HepG2 (cell line): ENCODE data around the gene SULT2B1. TPM values are rescaled to one million over a fixed set of nuclear protein-coding genes. Genes with fewer than 3 reads are reported as not detected.

Source experiments
- AHR ChIP-seq: IDR thresholded peaks from 2 replicates; pipeline ENCODE4 v1.6.1; 2018; ENCODE audit warnings: missing genetic modification reagents, missing compliant biosample characterization
- CENPT ChIP-seq: sonication (generic); formaldehyde crosslinking; IDR thresholded peaks from 2 replicates; pipeline ENCODE4 v1.8.0; 2022; ENCODE audit warnings: low read depth, mild to moderate bottlenecking, moderate library complexity, missing genetic modification reagents
- ELF1 ChIP-seq: sonication (generic); formaldehyde crosslinking; IDR thresholded peaks from 2 replicates; pipeline ENCODE4 v1.4.0; 2020; ENCODE audit warnings: missing genetic modification reagents
- GATA4 ChIP-seq: sonication (generic); IDR thresholded peaks from 2 replicates; pipeline ENCODE4 v1.6.1; 2016; ENCODE audit warnings: antibody characterized with exemption, low read depth, borderline replicate concordance
- GFI1 ChIP-seq: sonication (generic); formaldehyde crosslinking; IDR thresholded peaks from 2 replicates; pipeline ENCODE4 v1.5.0; 2020; ENCODE audit warnings: missing genetic modification reagents, mild to moderate bottlenecking, borderline replicate concordance
- GLMP ChIP-seq: sonication (generic); formaldehyde crosslinking; IDR thresholded peaks from 2 replicates; pipeline ENCODE4 v1.9.0; 2021; ENCODE audit warnings: missing genetic modification reagents, mild to moderate bottlenecking, borderline replicate concordance
- HNF4A ChIP-seq: sonication (generic); formaldehyde crosslinking; IDR thresholded peaks from 2 replicates; pipeline ENCODE4 v1.4.0; 2020; ENCODE audit warnings: missing genetic modification reagents
- HNRNPK ChIP-seq: fragments of 200-400 bp; formaldehyde crosslinking; IDR thresholded peaks from 2 replicates; pipeline ENCODE4 v1.6.1; 2018; ENCODE audit warnings: low read length, low read depth, moderate library complexity, mild to moderate bottlenecking; ENCODE audit not compliant: poor library complexity, severe bottlenecking
- JARID2 ChIP-seq: sonication (generic); formaldehyde crosslinking; IDR thresholded peaks from 2 replicates; pipeline ENCODE4 v1.8.1; 2023; ENCODE audit warnings: missing genetic modification reagents, inconsistent platforms; ENCODE audit not compliant: insufficient replicate concordance
- KDM4B ChIP-seq: sonication (generic); formaldehyde crosslinking; IDR thresholded peaks from 2 replicates; pipeline ENCODE4 v1.4.0; 2020; ENCODE audit warnings: missing genetic modification reagents
- MED8 ChIP-seq: sonication (generic); formaldehyde crosslinking; IDR thresholded peaks from 2 replicates; pipeline ENCODE4 v1.8.1; 2023; ENCODE audit warnings: mild to moderate bottlenecking, missing genetic modification reagents; ENCODE audit not compliant: insufficient replicate concordance
- MTA3 ChIP-seq: sonication (generic); formaldehyde crosslinking; IDR thresholded peaks from 2 replicates; pipeline ENCODE4 v1.4.0; 2020; ENCODE audit warnings: missing genetic modification reagents
- PRDM10 ChIP-seq: sonication (generic); formaldehyde crosslinking; IDR thresholded peaks from 2 replicates; pipeline ENCODE4 v1.4.0; 2020; ENCODE audit warnings: low read depth, missing genetic modification reagents
- SAP130 ChIP-seq: IDR thresholded peaks from 2 replicates; pipeline ENCODE4 v1.6.1; 2016; ENCODE audit warnings: low read depth
- SIN3A ChIP-seq: IDR thresholded peaks from 2 replicates; pipeline ENCODE4 v1.6.1; 2011; ENCODE audit warnings: low read depth, mild to moderate bottlenecking, control low read depth, low read length, borderline replicate concordance
- SMAD1 ChIP-seq: sonication (generic); formaldehyde crosslinking; IDR thresholded peaks from 2 replicates; pipeline ENCODE4 v1.4.0; 2020; ENCODE audit warnings: missing genetic modification reagents, low read depth, mild to moderate bottlenecking, borderline replicate concordance
- ZBTB1 ChIP-seq: sonication (generic); formaldehyde crosslinking; IDR thresholded peaks from 2 replicates; pipeline ENCODE4 v1.4.0; 2020; ENCODE audit warnings: missing genetic modification reagents, borderline replicate concordance
- ZEB1 ChIP-seq: IDR thresholded peaks from 2 replicates; pipeline ENCODE4 v1.6.1; 2012; ENCODE audit warnings: mild to moderate bottlenecking, low read depth, inconsistent platforms; ENCODE audit not compliant: insufficient replicate concordance
- ZNF260 ChIP-seq: sonication (generic); formaldehyde crosslinking; IDR thresholded peaks from 2 replicates; pipeline ENCODE4 v1.4.0; 2020; ENCODE audit warnings: missing genetic modification reagents, low read depth, mild to moderate bottlenecking, borderline replicate concordance
- ZNF563 ChIP-seq: sonication (generic); formaldehyde crosslinking; IDR thresholded peaks from 2 replicates; pipeline ENCODE4 v1.8.0; 2022; ENCODE audit warnings: mild to moderate bottlenecking, moderate library complexity, missing genetic modification reagents
- ZNF660 ChIP-seq: sonication (generic); formaldehyde crosslinking; IDR thresholded peaks from 2 replicates; pipeline ENCODE4 v1.5.1; 2020; ENCODE audit warnings: mild to moderate bottlenecking, low read depth, missing genetic modification reagents, borderline replicate concordance
- ZNF704 ChIP-seq: sonication (generic); formaldehyde crosslinking; IDR thresholded peaks from 2 replicates; pipeline ENCODE4 v1.8.1; 2023; ENCODE audit warnings: mild to moderate bottlenecking, inconsistent platforms, moderate library complexity, missing genetic modification reagents, borderline replicate concordance
- ZNF792 ChIP-seq: IDR thresholded peaks from 2 replicates; pipeline ENCODE4 v1.6.1; 2016
- ZNF878 ChIP-seq: sonication (generic); formaldehyde crosslinking; IDR thresholded peaks from 2 replicates; pipeline ENCODE4 v1.8.1; 2023; ENCODE audit warnings: mild to moderate bottlenecking, missing genetic modification reagents, moderate library complexity
- ZSCAN12 ChIP-seq: sonication (generic); formaldehyde crosslinking; IDR thresholded peaks from 2 replicates; pipeline ENCODE4 v1.9.0; 2021; ENCODE audit warnings: mild to moderate bottlenecking, missing genetic modification reagents
- polyA plus RNA-seq, 8 experiments: library from polyadenylated mRNA; depleted of rRNA in 3 of 8; stranded (reverse) in 7 of 8; unstranded in 1 of 8; fragments of >200 nt; fragmentation: Illumina TruSeq in 4 of 8; extraction: Trizol in 4 of 8; gene quantifications; 2 replicates each; pipeline versions ENCODE4 v1.2.1 to v1.2.3, GENCODE V29; 2011 to 2016; ENCODE audit warnings: low read depth in 4 of 8, missing spikeins in 1 of 8, mixed read lengths in 1 of 8; ENCODE audit not compliant: insufficient read depth in 1 of 8
- total RNA-seq, 5 experiments: library from RNA; depleted of rRNA; stranded (reverse); fragments of >200 nt; fragmentation: Illumina TruSeq; extraction: Trizol; gene quantifications; 2 replicates each; pipeline ENCODE4 v1.2.3, GENCODE V29; 2016; ENCODE audit warnings: low read depth in 1 of 5

SULT2B1 gene
- total and polyA plus RNA-seq, 2 of the 13 experiments (the other 11 are each of a cell fraction or from before 2014, with no cell fraction given), result 0.13 TPM; not detected in 1

- no peak for TF ChIP-seq SIN3A
- TF ChIP-seq ZNF260 (CRISPR knock-in tag), result no peak
- TF ChIP-seq KDM4B (CRISPR knock-in tag), result peak; percentile 87
- TF ChIP-seq SMAD1 (CRISPR knock-in tag), result peak; percentile 64; the same call in 1 of the 2 replicates
- peak; percentile 91 for TF ChIP-seq GFI1
- peak; percentile 87 for TF ChIP-seq ZNF563
- peak; percentile 80 for TF ChIP-seq ELF1 (CRISPR knock-in tag)
- TF ChIP-seq ZBTB1 (CRISPR knock-in tag), result no peak
- TF ChIP-seq ZSCAN12 (CRISPR knock-in tag), result no peak
- TF ChIP-seq ZEB1, result no peak
- TF ChIP-seq GATA4, result no peak
- peak; percentile 100 for TF ChIP-seq HNF4A (CRISPR knock-in tag)
- 0 out of 2 replicates have a peak, but pooled peaks have one; percentile 50 for TF ChIP-seq ZNF878 (CRISPR knock-in tag)
- TF ChIP-seq GLMP (CRISPR knock-in tag), result no peak
- peak; percentile 81; the same call in 1 of the 2 replicates for TF ChIP-seq ZNF792
- peak; percentile 63; the same call in 1 of the 2 replicates for TF ChIP-seq PRDM10 (CRISPR knock-in tag)
- no peak for TF ChIP-seq MTA3 (CRISPR knock-in tag)
- TF ChIP-seq HNRNPK, result no peak
- TF ChIP-seq SAP130 (CRISPR knock-in tag), result peak; percentile 79
- TF ChIP-seq ZNF660, result no peak
- no peak for TF ChIP-seq CENPT (CRISPR knock-in tag)
- 0 out of 2 replicates have a peak, but pooled peaks have one; percentile 53 for TF ChIP-seq ZNF704
- TF ChIP-seq MED8 (CRISPR knock-in tag), result peak; percentile 66
- no peak for TF ChIP-seq JARID2 (CRISPR knock-in tag)
- peak; percentile 70; the same call in 1 of the 2 replicates for TF ChIP-seq AHR (CRISPR knock-in tag)
These were observed 6.2 kb downstream of the SULT2B1 start (continued) for GRCh38 chr19:48558018-48558684.
